HEK293 (cell line): ENCODE results near the gene POLR2L.
A peak's percentile ranks its signal among the peaks of the same experiment; 100 is the strongest.

ENCODE experiments used
- FEZF1 ChIP-seq: fragments of 450-650 bp; formaldehyde crosslinking; IDR thresholded peaks from 2 replicates; pipeline ENCODE4 v1.5.1; 2016; ENCODE audit warnings: missing biosample characterization, missing genetic modification characterization
- GLIS1 ChIP-seq: fragments of 450-650 bp; formaldehyde crosslinking; IDR thresholded peaks from 2 replicates; pipeline ENCODE4 v1.5.1; 2016; ENCODE audit warnings: missing biosample characterization, missing genetic modification characterization
- HOXC10 ChIP-seq: sonication (generic); formaldehyde crosslinking; IDR thresholded peaks from 2 replicates; pipeline ENCODE4 v1.8.1; 2023; ENCODE audit warnings: mild to moderate bottlenecking, missing genetic modification reagents
- KLF10 ChIP-seq: fragments of 450-650 bp; IDR thresholded peaks from 2 replicates; pipeline ENCODE4 v1.5.1; 2018; ENCODE audit warnings: missing biosample characterization, mild to moderate bottlenecking, missing genetic modification characterization
- KLF7 ChIP-seq: fragments of 450-650 bp; formaldehyde crosslinking; IDR thresholded peaks from 2 replicates; pipeline ENCODE4 v1.5.1; 2016; ENCODE audit warnings: missing biosample characterization, missing genetic modification characterization, borderline replicate concordance
- OVOL3 ChIP-seq: fragments of 450-650 bp; formaldehyde crosslinking; IDR thresholded peaks from 2 replicates; pipeline ENCODE4 v1.5.1; 2016; ENCODE audit warnings: missing biosample characterization, missing genetic modification characterization
- SCRT1 ChIP-seq: fragments of 450-650 bp; formaldehyde crosslinking; IDR thresholded peaks from 2 replicates; pipeline ENCODE4 v1.5.1; 2016; ENCODE audit warnings: missing biosample characterization, missing genetic modification characterization, borderline replicate concordance
- TRIM28 ChIP-seq: IDR thresholded peaks from 2 replicates; pipeline ENCODE4 v1.6.1; 2011; ENCODE audit warnings: low read length, control low read depth, borderline replicate concordance
- YY2 ChIP-seq: fragments of 450-650 bp; formaldehyde crosslinking; IDR thresholded peaks from 2 replicates; pipeline ENCODE4 v1.5.1; 2016; ENCODE audit warnings: missing biosample characterization, missing genetic modification characterization
- ZBTB44 ChIP-seq: fragments of 450-650 bp; IDR thresholded peaks from 2 replicates; pipeline ENCODE4 v1.5.1; 2018; ENCODE audit warnings: missing biosample characterization, mild to moderate bottlenecking, missing genetic modification characterization
- ZBTB48 ChIP-seq: fragments of 450-650 bp; formaldehyde crosslinking; IDR thresholded peaks from 2 replicates; pipeline ENCODE4 v1.5.1; 2016; ENCODE audit warnings: missing biosample characterization, missing genetic modification characterization
- ZBTB49 ChIP-seq: fragments of 450-650 bp; formaldehyde crosslinking; IDR thresholded peaks from 2 replicates; pipeline ENCODE4 v1.5.1; 2016; ENCODE audit warnings: missing biosample characterization, missing genetic modification characterization, low read depth
- ZFP3 ChIP-seq: fragments of 450-650 bp; formaldehyde crosslinking; IDR thresholded peaks from 2 replicates; pipeline ENCODE4 v1.5.1; 2016; ENCODE audit warnings: low read depth, missing biosample characterization, missing genetic modification characterization
- ZNF112 ChIP-seq: fragments of 450-650 bp; formaldehyde crosslinking; IDR thresholded peaks from 2 replicates; pipeline ENCODE4 v1.5.0; 2017; ENCODE audit warnings: missing biosample characterization, missing genetic modification characterization
- ZNF138 ChIP-seq: fragments of 450-650 bp; formaldehyde crosslinking; IDR thresholded peaks from 2 replicates; pipeline ENCODE4 v1.5.1; 2016; ENCODE audit warnings: missing biosample characterization, missing genetic modification characterization, borderline replicate concordance
- ZNF214 ChIP-seq: fragments of 450-650 bp; formaldehyde crosslinking; IDR thresholded peaks from 2 replicates; pipeline ENCODE4 v1.5.1; 2017; ENCODE audit warnings: missing biosample characterization, mild to moderate bottlenecking, missing genetic modification characterization, borderline replicate concordance
- ZNF221 ChIP-seq: fragments of 450-650 bp; formaldehyde crosslinking; IDR thresholded peaks from 2 replicates; pipeline ENCODE4 v1.5.1; 2017; ENCODE audit warnings: missing biosample characterization, missing genetic modification characterization, borderline replicate concordance
- ZNF23 ChIP-seq: fragments of 450-650 bp; formaldehyde crosslinking; IDR thresholded peaks from 2 replicates; pipeline ENCODE4 v1.5.1; 2016; ENCODE audit warnings: missing biosample characterization, missing genetic modification characterization, borderline replicate concordance
- ZNF292 ChIP-seq: fragments of 450-650 bp; formaldehyde crosslinking; IDR thresholded peaks from 2 replicates; pipeline ENCODE4 v1.5.1; 2016; ENCODE audit warnings: low read depth, missing biosample characterization, missing genetic modification characterization, borderline replicate concordance
- ZNF302 ChIP-seq: fragments of 450-650 bp; formaldehyde crosslinking; IDR thresholded peaks from 2 replicates; pipeline ENCODE4 v1.5.1; 2016; ENCODE audit warnings: missing biosample characterization, missing genetic modification characterization, low read depth
- ZNF354C ChIP-seq: fragments of 450-650 bp; formaldehyde crosslinking; IDR thresholded peaks from 2 replicates; pipeline ENCODE4 v1.5.1; 2016; ENCODE audit warnings: missing biosample characterization, missing genetic modification characterization, low read depth, borderline replicate concordance
- ZNF473 ChIP-seq: fragments of 450-650 bp; formaldehyde crosslinking; IDR thresholded peaks from 2 replicates; pipeline ENCODE4 v1.5.1; 2017; ENCODE audit warnings: missing biosample characterization, missing genetic modification characterization
- ZNF501 ChIP-seq: fragments of 450-650 bp; formaldehyde crosslinking; IDR thresholded peaks from 2 replicates; pipeline ENCODE4 v1.5.1; 2016; ENCODE audit warnings: missing biosample characterization, missing genetic modification characterization
- ZNF521 ChIP-seq: fragments of 450-650 bp; formaldehyde crosslinking; IDR thresholded peaks from 2 replicates; pipeline ENCODE4 v1.5.1; 2017; ENCODE audit warnings: missing biosample characterization, mild to moderate bottlenecking, missing genetic modification characterization
- ZNF529 ChIP-seq: fragments of 450-650 bp; formaldehyde crosslinking; IDR thresholded peaks from 2 replicates; pipeline ENCODE4 v1.5.1; 2017; ENCODE audit warnings: missing genetic modification characterization, missing biosample characterization; ENCODE audit not compliant: insufficient replicate concordance
- ZNF530 ChIP-seq: fragments of 450-650 bp; formaldehyde crosslinking; IDR thresholded peaks from 2 replicates; pipeline ENCODE4 v1.5.1; 2016; ENCODE audit warnings: low read depth, missing biosample characterization, missing genetic modification characterization
- ZNF639 ChIP-seq: fragments of 450-650 bp; formaldehyde crosslinking; IDR thresholded peaks from 2 replicates; pipeline ENCODE4 v1.5.1; 2016; ENCODE audit warnings: missing biosample characterization, missing genetic modification characterization
- ZNF645 ChIP-seq: fragments of 450-650 bp; formaldehyde crosslinking; IDR thresholded peaks from 2 replicates; pipeline ENCODE4; 2016; ENCODE audit warnings: missing biosample characterization, missing genetic modification characterization
- ZNF677 ChIP-seq: fragments of 450-650 bp; IDR thresholded peaks from 2 replicates; pipeline ENCODE4 v1.5.0; 2018; ENCODE audit warnings: missing biosample characterization, mild to moderate bottlenecking, missing genetic modification characterization, moderate library complexity
- ZNF692 ChIP-seq: fragments of 450-650 bp; formaldehyde crosslinking; IDR thresholded peaks from 2 replicates; pipeline ENCODE4 v1.5.1; 2016; ENCODE audit warnings: missing biosample characterization, missing genetic modification characterization
- ZSCAN5A ChIP-seq: fragments of 450-650 bp; formaldehyde crosslinking; IDR thresholded peaks from 2 replicates; pipeline ENCODE4 v1.5.1; 2016; ENCODE audit warnings: missing biosample characterization, missing genetic modification characterization

POLR2L gene

GRCh38 chr11:809287-810039 lies 32.9 kb downstream of the POLR2L start, which contains the start of gene RPLP2 (continued):
- peak; percentile 90 for TF ChIP-seq FEZF1 (tag by site-specific recombination)
- no peak for TF ChIP-seq ZNF214 (tag by site-specific recombination)
- no peak for TF ChIP-seq ZNF221
- peak; percentile 89 for TF ChIP-seq ZNF501 (tag by site-specific recombination)
- TF ChIP-seq ZNF521 (tag by site-specific recombination), result no peak
- TF ChIP-seq ZNF530 (tag by site-specific recombination), result no peak
- TF ChIP-seq OVOL3 (tag by site-specific recombination), result no peak
- no peak for TF ChIP-seq ZNF23 (tag by site-specific recombination)
- peak; percentile 96 for TF ChIP-seq ZNF692 (tag by site-specific recombination)
- no peak for TF ChIP-seq ZBTB44
- no peak for TF ChIP-seq ZNF677 (tag by site-specific recombination)
- peak; percentile 96; the same call in 1 of the 2 replicates for TF ChIP-seq KLF7
- TF ChIP-seq ZNF639, result peak; percentile 82; the same call in 1 of the 2 replicates
- peak; percentile 54; the same call in 1 of the 2 replicates for TF ChIP-seq KLF10
- TF ChIP-seq ZNF645 (tag by site-specific recombination), result no peak
- TF ChIP-seq TRIM28, result no peak; the same call in 1 of the 2 replicates
- TF ChIP-seq YY2, result peak; percentile 67
- TF ChIP-seq ZNF138 (tag by site-specific recombination), result no peak
- no peak for TF ChIP-seq ZNF354C (tag by site-specific recombination)
- TF ChIP-seq ZNF473 (tag by site-specific recombination), result no peak
- TF ChIP-seq ZNF112 (tag by site-specific recombination), result no peak
- 0 out of 2 replicates have a peak, but pooled peaks have one; percentile 45 for TF ChIP-seq ZBTB48
- TF ChIP-seq ZSCAN5A (tag by site-specific recombination), result no peak; the same call in 1 of the 2 replicates
- no peak for TF ChIP-seq HOXC10 (CRISPR knock-in tag)
- no peak for TF ChIP-seq ZNF302 (tag by site-specific recombination)
- no peak for TF ChIP-seq ZNF292 (tag by site-specific recombination)
- TF ChIP-seq ZNF529 (tag by site-specific recombination), result no peak
- TF ChIP-seq ZBTB49 (tag by site-specific recombination), result no peak
- no peak for TF ChIP-seq SCRT1
- peak; percentile 23; the same call in 1 of the 2 replicates for TF ChIP-seq GLIS1 (tag by site-specific recombination)
- no peak for TF ChIP-seq ZFP3 (tag by site-specific recombination)
